Activated naive CD8-positive, alpha-beta T cell treated with anti-CD3 and anti-CD28 coated beads, Interleukin-2, amount 10 ng/mL, durations not matched to agents 7 days and 5 days (primary cell): ENCODE measurements around the gene HSPA14. TPM values are rescaled to one million over a fixed set of nuclear protein-coding genes. Genes with fewer than 3 reads are reported as not detected.
A peak's percentile ranks its signal among the peaks of the same experiment; 100 is the strongest.
"Not testable (repeated sequence)": the region's sequence is repeated elsewhere in the genome, so short reads cannot be mapped to it uniquely, and the experiment has no call there.

Source experiments
- ATAC-seq: fragments of 150-1000 bp; cut with Tn5 transposase; one replicate; pipeline ENCODE4 v1.10.0; 2021; ENCODE audit warnings: low read depth, moderate library complexity
- POLR2A ChIA-PET: fragments of 350-600 bp; sonication (Branson Sonifier 250); formaldehyde crosslinking; loops from one replicate; lab custom pipeline; 2021; ENCODE audit warnings: antibody characterized with exemption; lab: Charles Lee
- DNase-seq: peaks from one replicate; pipeline ENCODE4 v3.0.0; 2021
- H3K27ac Mint-ChIP-seq: one replicate; pipeline ENCODE4 v1.8.0; 2022; ENCODE audit warnings: mild to moderate bottlenecking, mixed read lengths
- H3K27me3 Mint-ChIP-seq: one replicate; pipeline ENCODE4 v1.8.0; 2022; ENCODE audit warnings: mild to moderate bottlenecking, moderate library complexity, mixed read lengths
- H3K36me3 Mint-ChIP-seq: one replicate; pipeline ENCODE4 v1.8.0; 2021; ENCODE audit warnings: mild to moderate bottlenecking, mixed read lengths
- H3K4me1 Mint-ChIP-seq: one replicate; pipeline ENCODE4 v1.8.0; 2021; ENCODE audit warnings: mixed read lengths
- H3K4me3 Mint-ChIP-seq: one replicate; pipeline ENCODE4 v1.8.0; 2022; ENCODE audit warnings: mild to moderate bottlenecking, moderate library complexity, mixed read lengths
- H3K9me3 Mint-ChIP-seq: one replicate; pipeline ENCODE4 v1.8.0; 2021; ENCODE audit warnings: mixed read lengths
- total RNA-seq, 2 experiments: library from RNA; stranded (reverse); gene quantifications; one replicate each; pipeline ENCODE4 v1.2.3, GENCODE V29; 2021

The HSPA14 gene, protein sequence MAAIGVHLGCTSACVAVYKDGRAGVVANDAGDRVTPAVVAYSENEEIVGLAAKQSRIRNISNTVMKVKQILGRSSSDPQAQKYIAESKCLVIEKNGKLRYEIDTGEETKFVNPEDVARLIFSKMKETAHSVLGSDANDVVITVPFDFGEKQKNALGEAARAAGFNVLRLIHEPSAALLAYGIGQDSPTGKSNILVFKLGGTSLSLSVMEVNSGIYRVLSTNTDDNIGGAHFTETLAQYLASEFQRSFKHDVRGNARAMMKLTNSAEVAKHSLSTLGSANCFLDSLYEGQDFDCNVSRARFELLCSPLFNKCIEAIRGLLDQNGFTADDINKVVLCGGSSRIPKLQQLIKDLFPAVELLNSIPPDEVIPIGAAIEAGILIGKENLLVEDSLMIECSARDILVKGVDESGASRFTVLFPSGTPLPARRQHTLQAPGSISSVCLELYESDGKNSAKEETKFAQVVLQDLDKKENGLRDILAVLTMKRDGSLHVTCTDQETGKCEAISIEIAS
- total RNA-seq, result 10 to 100 TPM; 23.0 to 25.1 TPM

DNA sequence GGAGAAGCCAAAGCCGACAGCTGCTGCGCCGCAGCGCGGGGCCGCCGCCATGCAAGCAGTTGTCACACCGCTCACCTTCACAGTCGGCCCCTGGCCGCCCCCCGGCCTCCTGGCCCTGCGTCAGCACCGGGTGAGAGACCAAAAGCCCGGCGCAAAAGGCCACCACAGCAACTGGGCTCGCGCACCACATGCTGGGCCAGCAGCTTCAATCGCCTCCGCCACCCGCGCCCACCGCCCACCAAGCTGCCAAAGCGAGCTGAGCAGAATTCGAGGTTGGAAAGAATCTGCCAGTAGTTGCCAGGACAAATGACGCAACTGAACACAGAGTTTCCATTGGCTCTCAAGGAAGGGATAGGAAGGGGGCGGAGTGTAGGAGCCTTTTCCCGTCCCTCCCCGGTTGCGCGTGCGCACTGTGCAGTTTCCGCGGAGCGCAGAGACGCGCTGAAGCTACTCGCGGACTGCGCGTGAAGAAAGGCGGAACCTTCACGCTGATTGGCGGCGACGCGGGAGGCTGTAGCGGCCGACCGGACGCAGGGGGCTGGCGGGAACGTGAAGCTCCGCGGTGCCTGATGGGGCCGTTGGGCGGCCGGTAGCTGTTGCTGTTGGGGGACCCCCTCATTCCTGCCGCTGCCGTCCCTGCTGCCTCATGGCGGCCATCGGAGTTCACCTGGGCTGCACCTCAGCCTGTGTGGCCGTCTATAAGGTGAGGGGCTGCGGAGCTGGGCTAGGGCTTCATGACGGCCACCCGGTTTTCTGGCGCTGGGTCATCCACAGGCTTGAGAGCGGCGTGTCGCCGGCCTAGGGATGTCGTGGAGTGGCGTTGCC lies at the start of gene HSPA14, which contains the start of the genes CDNF and MSANTD7:
TSS of gene HSPA14 (plus strand) at position 550 of the 825 bp plus-strand sequence. CDS start at position 647, 97 bp downstream.
TSS of gene CDNF (minus strand) at position 281 of the 825 bp plus-strand sequence. CDS start at position 190, 91 bp downstream.
TSS of gene MSANTD7 (plus strand) at position 550 of the 825 bp plus-strand sequence. CDS start 3,979 bp downstream, outside the sequence.
- Mint-ChIP-seq H3K27me3 (no peaks in the 10 kb centered on the region), H3K9me3 (no peaks in the 10 kb centered on the region), H3K4me1 (peaks cover 21% of the 10 kb centered on the region), H3K4me3 (peak within 1 kb of the TSS; percentile 91), H3K36me3 (peaks cover 9% of the 10 kb centered on the region), H3K27ac (peak within 1 kb of the TSS; percentile 95)
- DNase-seq (peak; percentile 99), ATAC-seq (peak; percentile 95)
- POLR2A ChIA-PET, result interaction anchor here (0.7 to 2.7 kb wide), 23 partner anchors 19 to 1051 kb away, joined by 3 to 38 read pairs (median 5); partner anchors contain the start of genes DCLRE1C, MEIG1, NMT2 and SUV39H2

GRCh38 chr10:14798636-14799035 lies 39.5 kb upstream of the HSPA14 start:
- DNase-seq (no peak), ATAC-seq (no peak)
- H3K4me1 Mint-ChIP-seq, result peaks cover 2% of the 10 kb centered on the region
- peaks cover 10% of the 10 kb centered on the region for H3K27me3 Mint-ChIP-seq
- POLR2A ChIA-PET, result no interaction called here
- H3K4me3 Mint-ChIP-seq, result no peak overlapping the region
- H3K9me3 Mint-ChIP-seq, result peaks cover 1% of the 10 kb centered on the region
- H3K27ac Mint-ChIP-seq, result no peak overlapping the region
- no peaks in the 10 kb centered on the region for H3K36me3 Mint-ChIP-seq

DNA sequence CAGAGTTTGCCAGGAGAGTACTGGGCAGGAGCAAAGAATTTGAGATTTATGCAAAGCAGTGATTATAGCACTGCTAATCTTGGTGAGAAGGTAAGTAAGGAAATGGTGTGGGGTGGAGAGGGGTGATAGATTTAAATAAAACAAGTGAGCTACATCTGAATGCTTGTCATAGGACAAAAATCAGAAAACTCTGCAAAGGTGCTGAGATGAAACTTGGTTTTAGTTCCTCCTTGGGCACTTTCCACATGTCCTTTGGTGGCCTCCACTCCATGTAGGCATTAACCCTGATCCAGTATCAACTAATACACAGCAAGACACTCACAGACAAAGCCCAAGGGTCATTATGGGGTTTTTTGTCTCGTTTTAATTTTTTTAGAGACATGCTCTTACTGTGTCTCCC lies 37.7 kb upstream of the HSPA14 start:
- Mint-ChIP-seq H3K9me3 (no peaks in the 10 kb centered on the region), H3K4me3 (no peak overlapping the region), H3K27ac (no peak overlapping the region), H3K36me3 (no peaks in the 10 kb centered on the region), H3K27me3 (peaks cover 15% of the 10 kb centered on the region), H3K4me1 (peaks cover 2% of the 10 kb centered on the region)
- POLR2A ChIA-PET, result interaction anchor here (0.6 kb wide), 1 partner anchor 347 kb away, joined by 3 read pairs; no protein-coding TSS in a partner anchor
- no peak for DNase-seq
- ATAC-seq, result no peak

- Mint-ChIP-seq H3K36me3 (no peaks in the 10 kb centered on the region), H3K9me3 (no peaks in the 10 kb centered on the region), H3K4me3 (no peak overlapping the region), H3K4me1 (peaks cover 2% of the 10 kb centered on the region), H3K27ac (no peak overlapping the region), H3K27me3 (peaks cover 15% of the 10 kb centered on the region)
- ATAC-seq (no peak), DNase-seq (no peak)
- POLR2A ChIA-PET, result no interaction called here
Measured at GRCh38 chr10:14801723-14802122, 36.4 kb upstream of the HSPA14 start.

- no peak for DNase-seq
- POLR2A ChIA-PET, result no interaction called here
- Mint-ChIP-seq H3K4me1 (no peaks in the 10 kb centered on the region), H3K4me3 (no peak overlapping the region), H3K36me3 (no peaks in the 10 kb centered on the region), H3K27ac (no peak overlapping the region), H3K27me3 (peaks cover 13% of the 10 kb centered on the region), H3K9me3 (no peaks in the 10 kb centered on the region)
- no peak for ATAC-seq
Measured at GRCh38 chr10:14803827-14804226, 34.3 kb upstream of the HSPA14 start.

DNA sequence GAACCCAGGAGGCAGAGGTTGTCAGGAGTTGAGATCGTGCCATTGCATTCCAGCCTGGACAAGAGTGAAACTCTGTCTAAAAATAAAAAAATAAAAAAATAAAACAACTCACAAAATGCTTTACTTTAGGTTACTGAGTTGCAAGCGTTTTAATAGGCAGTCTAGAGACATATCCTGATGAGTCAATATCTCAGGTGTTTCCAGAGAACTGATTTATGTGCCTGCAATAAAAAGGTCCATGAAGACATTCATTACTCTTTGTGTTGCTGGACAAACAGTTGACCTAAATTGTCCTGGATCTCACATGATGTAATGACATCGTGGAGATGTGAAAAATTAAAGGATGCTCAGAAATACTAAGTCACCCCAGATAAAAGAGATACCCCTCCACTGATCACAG lies 31.8 kb upstream of the HSPA14 start:
- H3K9me3 Mint-ChIP-seq, result no peaks in the 10 kb centered on the region
- H3K27ac Mint-ChIP-seq, result no peak overlapping the region
- H3K4me3 Mint-ChIP-seq, result no peak overlapping the region
- peaks cover 11% of the 10 kb centered on the region for H3K27me3 Mint-ChIP-seq
- POLR2A ChIA-PET, result no interaction called here
- ATAC-seq, result no peak
- H3K4me1 Mint-ChIP-seq, result peaks cover 2% of the 10 kb centered on the region
- DNase-seq, result no peak
- H3K36me3 Mint-ChIP-seq, result no peaks in the 10 kb centered on the region

DNA sequence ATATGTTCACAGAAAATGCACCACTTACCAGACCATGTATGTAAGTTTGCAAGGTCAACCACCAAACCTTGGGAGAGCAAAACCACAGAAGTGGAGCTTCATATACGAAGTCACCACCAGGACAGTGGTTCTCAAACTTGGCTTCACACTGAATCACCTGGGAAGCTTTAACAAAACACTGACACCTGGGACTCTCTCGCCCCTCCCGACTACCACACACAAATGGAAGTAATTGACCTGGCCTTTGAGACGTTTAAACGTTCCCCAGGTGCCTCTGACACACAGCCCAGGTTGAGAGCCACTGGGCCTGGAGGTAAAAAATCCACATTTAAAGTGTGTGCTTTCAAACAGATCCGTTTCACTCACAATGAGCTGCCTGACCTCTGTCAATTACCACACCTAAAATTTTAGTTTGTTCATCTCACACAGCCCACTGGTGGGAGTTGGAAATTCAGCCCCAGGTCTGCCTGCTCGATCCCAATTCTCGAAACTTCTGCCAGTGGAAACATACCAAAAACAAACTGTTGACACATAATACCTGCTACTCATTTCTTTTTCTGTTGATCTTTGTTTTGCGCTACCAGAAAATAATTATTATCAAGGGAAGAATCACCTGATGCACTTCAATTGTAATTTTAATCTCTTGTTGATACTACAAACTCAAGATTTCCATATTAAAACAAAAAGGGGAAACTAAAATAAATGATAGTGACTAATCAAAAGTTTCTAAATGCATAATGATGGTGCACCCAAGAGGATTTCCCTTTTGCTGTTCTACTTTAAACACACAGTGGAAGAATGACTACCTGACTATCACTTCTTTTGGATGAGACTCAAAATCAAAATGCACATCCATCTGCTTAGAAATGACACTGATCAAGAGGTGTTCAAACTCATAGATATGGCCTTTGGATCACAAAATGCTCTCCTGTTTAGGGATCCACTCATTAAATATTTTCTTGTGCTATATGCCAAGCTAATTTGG lies 26.8 kb upstream of the HSPA14 start:
- ATAC-seq, result no peak

GRCh38 chr10:14812271-14812670 lies 25.8 kb upstream of the HSPA14 start:
- ATAC-seq, result no peak
- peak overlapping the region; percentile 64 for H3K4me3 Mint-ChIP-seq
- POLR2A ChIA-PET, result no interaction called here

More for the DNA sequence above, 26.8 kb upstream of the HSPA14 start:
- Mint-ChIP-seq H3K27me3 (peaks cover 5% of the 10 kb centered on the region), H3K36me3 (no peaks in the 10 kb centered on the region), H3K4me3 (no peak overlapping the region), H3K4me1 (peaks cover 11% of the 10 kb centered on the region), H3K9me3 (peaks cover 1% of the 10 kb centered on the region), H3K27ac (no peak overlapping the region)
- DNase-seq, result no peak
- POLR2A ChIA-PET, result interaction anchor here (1.0 kb wide), 1 partner anchor 142 kb away, joined by 3 read pairs; no protein-coding TSS in a partner anchor

DNA sequence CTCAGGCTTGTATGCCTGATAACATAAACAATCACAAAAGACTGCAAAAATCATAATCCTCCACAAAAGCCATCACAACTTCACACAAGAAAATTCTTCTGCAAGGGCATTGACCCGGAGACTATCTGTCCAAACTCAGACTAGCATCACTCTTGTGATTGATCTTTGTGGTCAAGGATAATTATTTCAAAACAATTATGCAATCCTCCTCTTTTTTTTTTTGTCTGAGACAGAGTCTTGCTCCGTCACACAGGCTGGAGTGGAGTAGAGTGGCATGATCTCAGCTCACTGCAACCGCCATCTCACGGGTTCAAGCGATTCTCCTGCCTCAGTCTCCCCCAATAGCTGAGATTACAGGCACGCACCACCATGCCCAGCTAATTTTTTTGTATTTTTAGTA lies 22.4 kb upstream of the HSPA14 start:
- POLR2A ChIA-PET, result no interaction called here
- H3K4me1 Mint-ChIP-seq, result peaks cover 9% of the 10 kb centered on the region
- H3K27ac Mint-ChIP-seq, result no peak overlapping the region
- peaks cover 1% of the 10 kb centered on the region for H3K9me3 Mint-ChIP-seq
- DNase-seq, result no peak
- no peak for ATAC-seq
- H3K27me3 Mint-ChIP-seq, result peaks cover 4% of the 10 kb centered on the region
- no peak overlapping the region for H3K4me3 Mint-ChIP-seq
- H3K36me3 Mint-ChIP-seq, result no peaks in the 10 kb centered on the region

More at GRCh38 chr10:14812271-14812670, 25.8 kb upstream of the HSPA14 start:
- Mint-ChIP-seq H3K36me3 (no peaks in the 10 kb centered on the region), H3K4me1 (peaks cover 11% of the 10 kb centered on the region), H3K27me3 (peaks cover 5% of the 10 kb centered on the region), H3K27ac (peak overlapping the region; percentile 57), H3K9me3 (peaks cover 1% of the 10 kb centered on the region)
- no peak for DNase-seq

- H3K27ac Mint-ChIP-seq, H3K9me3 Mint-ChIP-seq, DNase-seq, H3K27me3 Mint-ChIP-seq, H3K4me3 Mint-ChIP-seq, H3K36me3 Mint-ChIP-seq, ATAC-seq, POLR2A ChIA-PET: not testable (repeated sequence)
- peaks cover 12% of the 10 kb centered on the region for H3K4me1 Mint-ChIP-seq
Measured at GRCh38 chr10:14816717-14817116, 21.4 kb upstream of the HSPA14 start.

DNA sequence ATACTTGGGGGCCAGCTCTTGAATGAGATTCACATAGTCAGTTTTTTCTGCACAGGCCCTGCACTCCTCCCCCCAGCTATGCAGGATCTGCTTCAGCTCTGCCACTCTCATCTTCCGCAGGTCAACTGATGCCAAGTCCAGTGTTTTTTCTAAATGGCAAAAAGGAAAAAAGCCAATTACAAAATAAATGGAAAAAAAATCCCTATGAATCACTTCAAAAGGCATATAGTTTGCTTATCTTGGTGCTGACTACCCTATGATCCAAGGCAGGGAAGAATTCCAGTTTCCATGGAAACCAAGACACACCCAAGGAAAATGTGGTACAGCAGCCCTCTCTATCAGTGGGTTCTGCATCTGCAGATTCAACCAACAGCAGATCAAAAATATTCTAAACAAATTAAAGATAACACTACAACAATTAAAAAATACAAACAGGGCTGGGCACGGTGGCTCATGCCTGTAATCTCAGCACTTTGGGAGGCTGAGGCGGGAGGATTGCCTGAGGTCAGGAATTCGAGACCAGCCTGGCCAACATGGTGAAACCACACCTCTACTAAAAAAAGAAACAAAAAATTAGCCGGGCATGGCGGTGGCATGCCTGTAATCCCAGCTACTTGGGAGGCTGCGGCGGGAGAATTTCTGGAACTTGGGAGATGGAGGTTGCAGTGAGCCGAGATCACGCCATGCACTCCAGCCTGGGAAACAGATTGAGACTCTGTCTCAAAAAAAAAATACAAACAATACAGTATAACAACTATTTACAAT lies 17.9 kb upstream of the HSPA14 start:
- H3K4me3 Mint-ChIP-seq, result no peak overlapping the region
- no peaks in the 10 kb centered on the region for H3K27me3 Mint-ChIP-seq
- no peak overlapping the region for H3K27ac Mint-ChIP-seq
- ATAC-seq (no peak), DNase-seq (no peak)
- H3K36me3 Mint-ChIP-seq, result no peaks in the 10 kb centered on the region
- H3K9me3 Mint-ChIP-seq, result no peaks in the 10 kb centered on the region
- H3K4me1 Mint-ChIP-seq, result peaks cover 3% of the 10 kb centered on the region
- POLR2A ChIA-PET, result interaction anchor here (0.9 kb wide), 1 partner anchor 17 kb away, joined by 3 read pairs; no protein-coding TSS in a partner anchor
